NCI-H2171 treated with DMSO at 0.1 percent for 48 hours (cell line): ENCODE measurements around the gene NFYC.

Source experiments
- DNase-seq: peaks from one replicate; lab custom pipeline; 2025; lab: John Stamatoyannopoulos, UW

Gene NFYC

GRCh38 chr1:40739455-40740008, 48.0 kb downstream of the NFYC start:
- no peak for DNase-seq

GRCh38 chr1:40740039-40740996, 48.8 kb downstream of the NFYC start:
- no peak for DNase-seq

GRCh38 chr1:40740997-40741736, 49.7 kb downstream of the NFYC start:
- DNase-seq, result no peak

GRCh38 chr1:40742363-40743061, 51.0 kb downstream of the NFYC start:
- no peak for DNase-seq

- DNase-seq, result no peak
Observed at GRCh38 chr1:40743452-40743851, 51.9 kb downstream of the NFYC start.

- DNase-seq, result no peak
Observed at GRCh38 chr1:40743860-40744259, 52.4 kb downstream of the NFYC start.

- no peak for DNase-seq
Observed at GRCh38 chr1:40745176-40745575, 53.7 kb downstream of the NFYC start.

GRCh38 chr1:40746344-40747090, 55.0 kb downstream of the NFYC start:
- no peak for DNase-seq

GRCh38 chr1:40748841-40749718, 57.6 kb downstream of the NFYC start:
- no peak for DNase-seq

GRCh38 chr1:40749817-40750216, 58.3 kb downstream of the NFYC start:
- no peak for DNase-seq

GRCh38 chr1:40750451-40750908, 59.0 kb downstream of the NFYC start:
- no peak for DNase-seq

GRCh38 chr1:40751802-40752201, 60.3 kb downstream of the NFYC start:
- DNase-seq, result no peak

- no peak for DNase-seq
Observed at GRCh38 chr1:40753142-40753882, 61.8 kb downstream of the NFYC start.

- no peak for DNase-seq
Observed at GRCh38 chr1:40754201-40754600, 62.7 kb downstream of the NFYC start.

GRCh38 chr1:40755067-40755466, 63.6 kb downstream of the NFYC start:
- no peak for DNase-seq

- no peak for DNase-seq
Observed at GRCh38 chr1:40756523-40756922, 65.0 kb downstream of the NFYC start.

GRCh38 chr1:40757084-40757483, 65.6 kb downstream of the NFYC start:
- DNase-seq, result no peak

- DNase-seq, result no peak
Observed at GRCh38 chr1:40758004-40758403, 66.5 kb downstream of the NFYC start.

GRCh38 chr1:40758578-40759343, 67.3 kb downstream of the NFYC start:
- no peak for DNase-seq
